HG03354 (cell line): Measurements from ENCODE around the gene NISCH.
"Not testable (repeated sequence)": the region's sequence is repeated elsewhere in the genome, so short reads cannot be mapped to it uniquely, and the experiment has no call there.

Source experiments
- ATAC-seq: cut with Tn5 transposase; IDR thresholded peaks from one replicate; pipeline ENCODE4 v1.9.1; 2021; ENCODE audit warnings: mild to moderate bottlenecking; ENCODE audit not compliant: unreplicated experiment, poor library complexity, severe bottlenecking

NISCH gene

GRCh38 chr3:52521881-52522650 lies 66.7 kb downstream of the NISCH start:
- ATAC-seq, result no peak

DNA sequence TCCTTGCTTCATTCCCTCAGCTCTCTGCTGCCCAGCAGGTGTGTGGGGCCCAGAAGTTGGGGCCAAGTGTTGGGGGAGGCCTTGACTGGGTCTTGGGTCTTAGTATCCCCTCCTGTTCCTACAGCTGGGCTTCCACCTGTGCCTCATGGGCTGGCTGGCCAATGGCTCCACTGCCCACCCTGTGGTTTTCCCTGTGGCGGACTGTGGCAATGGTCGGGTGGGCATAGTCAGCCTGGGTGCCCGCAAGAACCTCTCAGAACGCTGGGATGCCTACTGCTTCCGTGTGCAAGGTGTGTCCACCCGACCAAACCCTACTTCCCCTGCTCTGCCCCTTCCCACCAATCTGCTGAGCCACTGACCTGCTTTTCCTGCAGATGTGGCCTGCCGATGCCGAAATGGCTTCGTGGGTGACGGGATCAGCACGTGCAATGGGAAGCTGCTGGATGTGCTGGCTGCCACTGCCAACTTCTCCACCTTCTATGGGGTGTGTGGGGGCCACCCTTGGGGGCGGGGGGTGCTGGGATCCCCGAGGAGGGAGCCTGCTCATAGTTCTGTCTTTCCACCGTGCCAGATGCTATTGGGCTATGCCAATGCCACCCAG lies 67.3 kb downstream of the NISCH start:
- ATAC-seq, result no peak

DNA sequence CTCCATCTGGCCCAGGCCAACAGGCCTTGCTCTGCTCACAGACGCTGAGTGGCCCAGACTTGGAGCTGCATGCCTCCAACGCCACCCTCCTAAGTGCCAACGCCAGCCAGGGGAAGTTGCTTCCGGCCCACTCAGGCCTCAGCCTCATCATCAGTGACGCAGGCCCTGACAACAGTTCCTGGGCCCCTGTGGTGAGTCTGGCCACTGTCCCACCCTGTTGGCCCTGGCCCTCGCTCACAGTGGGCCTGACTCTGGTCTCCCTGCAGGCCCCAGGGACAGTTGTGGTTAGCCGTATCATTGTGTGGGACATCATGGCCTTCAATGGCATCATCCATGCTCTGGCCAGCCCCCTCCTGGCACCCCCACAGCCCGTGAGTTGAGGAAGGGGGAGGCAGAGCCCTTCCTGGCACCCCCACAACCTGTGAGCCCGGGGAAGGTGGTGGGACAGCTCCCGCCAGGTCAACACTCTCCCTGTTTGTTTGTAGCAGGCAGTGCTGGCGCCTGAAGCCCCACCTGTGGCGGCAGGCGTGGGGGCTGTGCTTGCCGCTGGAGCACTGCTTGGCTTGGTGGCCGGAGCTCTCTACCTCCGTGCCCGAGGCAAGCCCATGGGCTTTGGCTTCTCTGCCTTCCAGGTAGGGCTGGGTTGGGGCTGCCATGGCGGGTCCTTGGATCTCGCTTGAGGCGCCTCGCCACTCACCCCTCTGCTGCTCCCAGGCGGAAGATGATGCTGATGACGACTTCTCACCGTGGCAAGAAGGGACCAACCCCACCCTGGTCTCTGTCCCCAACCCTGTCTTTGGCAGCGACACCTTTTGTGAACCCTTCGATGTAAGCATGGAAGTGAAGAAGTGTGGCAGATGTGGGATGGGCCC lies 68.2 kb downstream of the NISCH start:
- ATAC-seq, result no peak

GRCh38 chr3:52524258-52524751 lies 68.9 kb downstream of the NISCH start:
- ATAC-seq, result no peak

- ATAC-seq, result no peak
Measured at GRCh38 chr3:52524752-52525679, 69.6 kb downstream of the NISCH start.

DNA sequence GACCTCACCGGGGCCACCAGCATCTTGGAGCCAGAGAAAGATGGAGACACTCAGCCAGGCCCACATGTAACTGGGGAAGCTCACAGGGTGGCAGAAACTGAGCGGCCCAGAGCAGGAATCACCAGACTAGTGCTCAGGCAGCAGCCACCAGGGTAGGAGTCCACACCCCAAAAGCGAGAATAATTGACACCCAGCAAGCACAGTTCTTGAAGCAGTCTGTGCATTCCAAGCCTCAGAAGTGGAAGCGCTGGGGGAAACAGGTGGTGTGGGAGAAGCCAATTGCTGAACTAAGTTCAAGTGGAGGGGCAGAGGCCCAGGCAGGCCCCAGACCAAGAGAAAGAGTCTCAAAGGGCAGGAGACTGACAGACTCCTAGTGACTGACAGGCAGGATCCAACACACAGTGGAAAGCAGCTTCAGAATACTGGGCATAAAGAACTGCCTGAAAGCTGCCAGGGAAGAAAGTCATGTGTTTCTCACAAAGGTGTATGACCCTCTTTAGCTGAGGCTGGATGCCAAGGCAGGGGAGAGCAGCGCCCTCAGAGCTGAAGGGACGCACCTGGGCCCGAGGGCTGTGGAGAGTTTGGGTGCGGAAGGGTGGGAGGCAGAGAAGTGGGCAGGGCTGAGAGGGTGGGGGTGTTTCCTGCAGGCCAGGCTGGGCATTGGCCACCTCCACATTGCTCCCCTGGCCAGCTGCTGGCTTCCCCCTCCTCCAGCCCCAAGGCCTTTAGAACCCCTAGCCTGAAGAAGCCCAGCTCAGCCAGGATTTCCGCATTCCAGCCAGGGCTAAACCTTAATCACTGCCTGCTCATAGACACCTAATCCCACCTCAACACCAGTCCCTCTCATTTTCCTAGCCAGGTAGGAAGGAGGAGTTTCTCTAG lies 70.5 kb downstream of the NISCH start:
- ATAC-seq, result no peak

- not testable (repeated sequence) for ATAC-seq
Measured at GRCh38 chr3:52526671-52527038, 71.3 kb downstream of the NISCH start.

DNA sequence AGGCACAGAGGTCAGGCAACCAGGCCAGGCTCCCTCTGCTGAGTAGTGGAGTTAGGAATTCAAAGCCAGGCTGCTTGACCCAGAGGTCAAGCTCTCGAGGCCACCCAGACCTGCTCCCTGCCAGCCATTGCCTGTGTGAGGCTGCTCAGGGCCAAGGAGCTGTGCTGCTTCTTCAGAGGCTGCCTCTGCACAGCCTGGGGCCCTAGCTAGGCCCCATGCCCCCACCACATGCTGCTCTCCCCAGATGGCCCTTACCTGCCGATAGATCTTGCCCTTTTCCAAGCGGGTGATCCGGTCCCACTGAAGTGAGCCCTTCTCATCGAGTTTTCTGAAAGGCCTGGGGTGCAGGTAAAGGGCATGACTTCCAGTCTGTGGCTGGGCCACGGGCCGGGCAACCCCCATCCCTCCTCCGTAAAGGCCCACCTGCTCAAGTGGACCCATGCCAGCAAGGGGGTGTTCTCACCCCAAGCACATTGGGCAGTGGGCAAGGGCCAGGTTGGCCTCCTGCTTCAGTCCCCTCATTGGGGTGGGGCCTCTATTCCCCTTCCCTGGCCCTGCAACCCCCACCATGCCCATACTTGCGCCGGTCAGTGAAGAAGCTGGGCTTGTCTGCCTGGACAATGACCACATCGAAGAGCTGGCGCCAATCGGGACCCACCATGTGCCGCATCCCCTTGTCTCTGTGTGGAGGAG lies 71.8 kb downstream of the NISCH start:
- ATAC-seq, result no peak

- no peak for ATAC-seq
Measured at GRCh38 chr3:52527732-52528585, 72.6 kb downstream of the NISCH start.

- ATAC-seq, result no peak
Measured at GRCh38 chr3:52528586-52529375, 73.4 kb downstream of the NISCH start.

GRCh38 chr3:52529376-52530333 lies 74.3 kb downstream of the NISCH start:
- ATAC-seq, result no peak

DNA sequence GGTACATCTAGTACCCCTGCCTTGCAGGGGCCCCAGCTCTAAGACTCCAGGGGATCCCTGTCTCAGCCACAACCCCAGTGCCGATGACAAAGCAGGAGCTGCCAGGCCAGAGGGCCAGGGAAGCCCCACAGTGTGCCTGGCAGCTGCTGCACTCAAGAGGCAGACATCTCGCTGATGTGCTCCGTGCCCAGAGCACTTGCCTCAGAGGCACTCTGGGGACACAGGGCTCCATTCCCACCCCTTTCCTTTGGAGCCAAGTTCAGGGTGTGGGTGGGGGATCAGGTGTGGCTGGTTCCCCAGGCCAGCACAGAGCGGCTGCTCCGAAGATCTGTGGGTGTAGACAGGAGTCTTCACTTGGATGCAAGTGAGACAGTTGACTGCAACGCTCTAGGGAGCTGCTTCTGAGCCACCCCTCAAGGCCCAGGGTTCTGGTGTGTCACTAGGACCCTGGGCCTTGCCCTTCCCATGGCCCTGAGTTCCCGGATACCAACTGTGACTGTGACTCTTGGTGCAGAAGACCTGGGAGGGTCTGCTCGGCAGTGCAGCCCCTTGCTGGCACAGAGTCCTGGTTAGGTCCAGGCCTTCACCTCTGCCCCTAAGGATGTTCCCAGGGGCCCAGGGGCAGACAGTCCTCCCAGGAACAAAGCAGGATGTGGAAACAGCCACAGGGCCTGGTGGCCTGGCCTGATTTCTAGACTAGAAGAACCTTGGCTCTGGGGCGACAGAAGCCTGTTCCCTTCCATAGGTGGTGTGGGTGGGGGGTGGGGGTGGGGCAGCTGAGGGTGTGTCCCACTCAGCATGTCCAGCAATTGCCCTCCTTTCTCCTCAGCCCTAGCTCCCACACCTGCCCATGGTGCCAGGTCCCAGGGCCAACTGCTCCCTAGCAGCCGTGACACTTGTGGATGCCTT lies 75.8 kb downstream of the NISCH start:
- ATAC-seq, result no peak

DNA sequence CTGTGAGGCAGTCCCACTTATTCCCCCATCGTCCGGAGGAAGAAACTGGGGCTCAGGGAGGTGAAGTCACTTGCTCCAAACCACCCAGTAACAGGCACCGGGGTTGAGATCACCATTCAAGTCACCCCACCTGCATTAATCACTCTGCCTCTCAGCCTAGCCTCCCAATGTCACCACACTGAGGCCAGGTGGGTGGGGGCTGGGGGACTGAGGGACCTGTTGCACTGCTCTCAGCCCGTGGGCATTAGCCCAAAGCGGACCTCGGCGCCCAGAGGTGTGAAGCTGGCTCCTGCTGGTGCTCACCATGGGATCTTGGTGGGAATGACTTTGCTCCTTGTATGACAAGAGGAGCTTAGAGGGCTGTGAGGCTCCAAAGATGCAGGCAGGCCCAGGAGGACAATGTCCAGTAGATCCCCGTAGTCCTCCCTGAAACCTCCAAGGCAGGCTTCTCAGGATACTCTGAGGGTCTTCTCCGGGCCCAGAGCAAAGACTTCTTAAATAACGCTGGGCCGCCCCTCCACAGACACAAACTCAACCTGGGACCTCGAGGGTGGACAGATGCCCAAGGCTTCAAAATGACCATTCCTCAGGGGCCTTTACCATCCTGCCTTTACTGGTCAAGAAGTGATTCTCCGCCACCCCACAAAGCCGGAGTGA lies 76.6 kb downstream of the NISCH start:
- no peak for ATAC-seq

DNA sequence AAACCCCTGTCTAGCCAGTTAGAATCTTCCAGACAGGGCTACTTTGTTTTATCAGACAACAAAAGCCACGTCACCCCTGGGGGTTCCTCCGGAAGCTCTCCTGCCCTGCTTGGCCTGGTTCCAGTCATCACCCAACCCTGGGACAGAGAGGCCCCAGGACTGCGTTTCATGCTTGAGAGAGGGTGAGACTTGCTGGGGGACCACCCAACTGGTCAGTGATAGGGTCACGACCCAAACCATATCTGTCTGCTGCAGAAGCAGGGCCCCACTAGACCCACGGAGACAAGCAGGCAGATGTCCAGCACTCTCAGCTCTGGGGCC lies 77.1 kb downstream of the NISCH start:
- ATAC-seq, result no peak
